ENCODE measurements around the gene MOB3B. TPM values are rescaled to one million over a fixed set of nuclear protein-coding genes. Genes with fewer than 3 reads are reported as not detected.

Gene MOB3B
- total RNA-seq, 1 donor from 2014 or later: 14.0 TPM

DNA sequence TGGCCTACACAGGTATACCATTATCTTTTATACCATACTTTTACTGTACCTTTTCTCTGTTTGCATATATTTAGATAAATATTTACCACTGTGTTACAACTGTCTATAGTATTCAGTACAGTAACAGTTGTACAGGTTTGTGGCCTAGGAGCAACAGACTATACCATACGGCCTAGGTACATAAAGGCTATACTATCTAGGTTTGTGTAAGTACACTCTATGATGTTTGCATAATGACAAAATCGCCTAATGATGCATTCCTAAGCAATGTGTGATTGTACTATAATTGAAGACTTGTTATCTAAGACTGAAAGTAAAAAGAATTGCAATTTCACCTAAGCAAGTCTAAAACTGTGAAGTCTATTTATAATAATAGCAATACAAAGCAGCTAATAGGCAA, 39.8 kb upstream of the MOB3B start:
- Mint-ChIP-seq H3K27ac (no peak overlapping the region), H3K36me3 (peaks cover 15% of the 10 kb centered on the region), H3K4me1 (peaks cover 25% of the 10 kb centered on the region), H3K4me3 (no peak overlapping the region), H3K27me3 (ENCODE audit: insufficient read depth, low read depth) (peaks cover 3% of the 10 kb centered on the region), H3K9me3 (no peaks in the 10 kb centered on the region)
- Histone ChIP-seq H3K9ac (no peak overlapping the region), H3K4me1 (peaks cover 12% of the 10 kb centered on the region), H3K79me2 (ENCODE audit: low read depth) (peaks cover 67% of the 10 kb centered on the region), H3K4me2 (no peak overlapping the region), H3K27ac (no peak overlapping the region), H3K36me3 (peaks cover 11% of the 10 kb centered on the region), H2AFZ (replicated peaks) (no peak overlapping the region), H3K9me3 (ENCODE audit: low read depth) (no peaks in the 10 kb centered on the region), H4K20me1 (ENCODE audit: low read depth) (peaks cover 24% of the 10 kb centered on the region), H3F3A (ENCODE audit: low read depth) (peaks cover 26% of the 10 kb centered on the region), H3K4me3 (no peak overlapping the region), H3K27me3 (no peaks in the 10 kb centered on the region)
- TF ChIP-seq, protein P1, sequence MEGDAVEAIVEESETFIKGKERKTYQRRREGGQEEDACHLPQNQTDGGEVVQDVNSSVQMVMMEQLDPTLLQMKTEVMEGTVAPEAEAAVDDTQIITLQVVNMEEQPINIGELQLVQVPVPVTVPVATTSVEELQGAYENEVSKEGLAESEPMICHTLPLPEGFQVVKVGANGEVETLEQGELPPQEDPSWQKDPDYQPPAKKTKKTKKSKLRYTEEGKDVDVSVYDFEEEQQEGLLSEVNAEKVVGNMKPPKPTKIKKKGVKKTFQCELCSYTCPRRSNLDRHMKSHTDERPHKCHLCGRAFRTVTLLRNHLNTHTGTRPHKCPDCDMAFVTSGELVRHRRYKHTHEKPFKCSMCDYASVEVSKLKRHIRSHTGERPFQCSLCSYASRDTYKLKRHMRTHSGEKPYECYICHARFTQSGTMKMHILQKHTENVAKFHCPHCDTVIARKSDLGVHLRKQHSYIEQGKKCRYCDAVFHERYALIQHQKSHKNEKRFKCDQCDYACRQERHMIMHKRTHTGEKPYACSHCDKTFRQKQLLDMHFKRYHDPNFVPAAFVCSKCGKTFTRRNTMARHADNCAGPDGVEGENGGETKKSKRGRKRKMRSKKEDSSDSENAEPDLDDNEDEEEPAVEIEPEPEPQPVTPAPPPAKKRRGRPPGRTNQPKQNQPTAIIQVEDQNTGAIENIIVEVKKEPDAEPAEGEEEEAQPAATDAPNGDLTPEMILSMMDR (IDR thresholded peaks at IDR 0.05): no peak
- no peak for TF ChIP-seq EZH2 (IDR thresholded peaks at IDR 0.05)
- TF ChIP-seq EZH2phosphoT487 (IDR thresholded peaks at IDR 0.05): no peak
- no peak for DNase-seq (ENCODE audit: low spot score)

DNA sequence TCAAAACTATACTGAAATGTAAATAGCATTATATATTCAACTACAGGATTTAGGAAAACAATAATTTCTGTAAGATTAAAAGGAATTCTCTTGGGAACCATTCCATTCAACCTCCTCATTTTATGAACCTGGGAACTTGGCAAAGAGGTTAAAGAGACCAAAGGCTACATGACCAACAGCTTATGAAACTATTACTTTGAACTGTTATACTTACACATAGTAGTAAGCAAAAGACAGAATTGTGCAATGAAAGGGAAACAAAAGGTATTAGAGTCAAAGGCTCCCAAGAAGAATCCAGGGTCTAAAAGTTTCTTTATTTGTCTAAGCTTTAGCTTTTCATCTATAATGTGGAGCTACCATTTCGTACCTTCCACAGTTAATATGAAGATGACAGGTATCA, 36.5 kb upstream of the MOB3B start:
- no peak overlapping the region for H2AFZ ChIP-seq (replicated peaks)
- H3K4me2 ChIP-seq: no peak overlapping the region
- Mint-ChIP-seq H3K36me3 (peaks cover 20% of the 10 kb centered on the region), H3K4me1 (peaks cover 4% of the 10 kb centered on the region), H3K4me3 (no peak overlapping the region), H3K9me3 (no peaks in the 10 kb centered on the region), H3K27me3 (ENCODE audit: insufficient read depth, low read depth) (no peaks in the 10 kb centered on the region), H3K27ac (no peak overlapping the region)
- H3F3A ChIP-seq (ENCODE audit: low read depth): no peaks in the 10 kb centered on the region
- H3K9ac ChIP-seq: no peak overlapping the region
- H3K79me2 ChIP-seq (ENCODE audit: low read depth): peaks cover 49% of the 10 kb centered on the region
- H4K20me1 ChIP-seq (ENCODE audit: low read depth): peaks cover 13% of the 10 kb centered on the region
- H3K27me3 ChIP-seq: no peaks in the 10 kb centered on the region
- H3K4me1 ChIP-seq: no peaks in the 10 kb centered on the region
- no peak overlapping the region for H3K4me3 ChIP-seq
- H3K27ac ChIP-seq: no peak overlapping the region
- TF ChIP-seq EZH2phosphoT487 (IDR thresholded peaks at IDR 0.05) (no peak), EZH2 (IDR thresholded peaks at IDR 0.05) (no peak)
- TF ChIP-seq, protein P1 (IDR thresholded peaks at IDR 0.05): no peak
- no peak for DNase-seq (ENCODE audit: low spot score)
- peaks cover 27% of the 10 kb centered on the region for H3K36me3 ChIP-seq
- H3K9me3 ChIP-seq (ENCODE audit: low read depth): no peaks in the 10 kb centered on the region

DNA sequence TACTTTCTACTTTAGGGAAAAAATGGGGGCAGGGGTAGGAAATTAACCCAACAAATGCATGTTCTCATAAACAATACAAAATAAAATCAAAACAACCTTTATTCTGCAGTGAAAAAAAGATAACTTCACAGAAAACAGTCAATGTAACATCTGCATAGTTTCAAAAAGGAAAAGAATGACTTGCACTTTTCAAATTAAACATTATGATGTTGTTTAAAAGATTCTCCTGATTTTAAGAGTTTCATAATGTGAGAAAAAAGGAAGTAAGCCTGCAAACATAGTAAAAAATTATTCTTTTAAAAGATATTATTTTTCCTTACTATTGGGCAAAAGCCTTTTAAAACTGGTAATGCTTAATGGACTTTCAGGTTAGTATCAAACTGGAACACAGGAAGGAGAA, 36.1 kb upstream of the MOB3B start:
- peaks cover 31% of the 10 kb centered on the region for H3K36me3 ChIP-seq
- H3K4me2 ChIP-seq: no peak overlapping the region
- Mint-ChIP-seq H3K9me3 (no peaks in the 10 kb centered on the region), H3K27ac (no peak overlapping the region), H3K4me3 (no peak overlapping the region), H3K4me1 (peaks cover under 1% of the 10 kb centered on the region), H3K36me3 (peaks cover 17% of the 10 kb centered on the region), H3K27me3 (ENCODE audit: insufficient read depth, low read depth) (no peaks in the 10 kb centered on the region)
- H3K9ac ChIP-seq: no peak overlapping the region
- no peak overlapping the region for H2AFZ ChIP-seq (replicated peaks)
- no peak overlapping the region for H3K4me3 ChIP-seq
- peaks cover 12% of the 10 kb centered on the region for H4K20me1 ChIP-seq (ENCODE audit: low read depth)
- no peak overlapping the region for H3K27ac ChIP-seq
- no peak for TF ChIP-seq EZH2 (IDR thresholded peaks at IDR 0.05)
- no peak for TF ChIP-seq EZH2phosphoT487 (IDR thresholded peaks at IDR 0.05)
- no peaks in the 10 kb centered on the region for H3K4me1 ChIP-seq
- H3K79me2 ChIP-seq (ENCODE audit: low read depth): peaks cover 45% of the 10 kb centered on the region
- H3K27me3 ChIP-seq: no peaks in the 10 kb centered on the region
- DNase-seq (ENCODE audit: low spot score): no peak
- no peaks in the 10 kb centered on the region for H3F3A ChIP-seq (ENCODE audit: low read depth)
- no peaks in the 10 kb centered on the region for H3K9me3 ChIP-seq (ENCODE audit: low read depth)

DNA sequence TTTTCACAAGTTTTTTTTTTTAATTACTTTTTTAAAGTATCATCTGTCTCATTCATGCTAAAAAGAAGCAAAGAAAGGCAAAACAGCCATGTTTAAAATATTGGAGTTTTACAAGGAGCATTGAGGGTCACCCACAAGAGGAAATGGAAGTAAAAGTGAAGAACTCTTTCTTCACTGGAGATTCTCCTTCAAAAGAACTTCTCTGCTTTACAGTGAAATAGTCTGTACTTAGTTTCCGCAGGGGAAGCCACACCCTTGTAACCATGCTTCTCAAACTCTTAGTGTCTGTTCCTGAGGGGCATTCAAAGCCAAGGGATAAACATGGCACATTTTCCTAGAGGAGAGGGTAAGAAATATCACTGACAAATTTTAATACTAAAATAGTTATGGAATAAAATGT, 35.1 kb upstream of the MOB3B start:
- peaks cover 12% of the 10 kb centered on the region for H4K20me1 ChIP-seq (ENCODE audit: low read depth)
- no peak overlapping the region for H3K9ac ChIP-seq
- H3K27ac ChIP-seq: no peak overlapping the region
- no peaks in the 10 kb centered on the region for H3K27me3 ChIP-seq
- H3K4me3 ChIP-seq: no peak overlapping the region
- no peak overlapping the region for H3K27ac Mint-ChIP-seq
- no peak overlapping the region for H3K4me2 ChIP-seq
- no peaks in the 10 kb centered on the region for H3K27me3 Mint-ChIP-seq (ENCODE audit: insufficient read depth, low read depth)
- peaks cover 39% of the 10 kb centered on the region for H3K36me3 ChIP-seq
- no peak for DNase-seq (ENCODE audit: low spot score)
- H3F3A ChIP-seq (ENCODE audit: low read depth): no peaks in the 10 kb centered on the region
- H3K9me3 Mint-ChIP-seq: no peaks in the 10 kb centered on the region
- H3K36me3 Mint-ChIP-seq: peaks cover 16% of the 10 kb centered on the region
- TF ChIP-seq EZH2phosphoT487 (IDR thresholded peaks at IDR 0.05) (no peak), EZH2 (IDR thresholded peaks at IDR 0.05) (no peak)
- TF ChIP-seq, protein P1 (IDR thresholded peaks at IDR 0.05): no peak
- H2AFZ ChIP-seq (replicated peaks): no peak overlapping the region
- H3K9me3 ChIP-seq (ENCODE audit: low read depth): no peaks in the 10 kb centered on the region
- H3K4me3 Mint-ChIP-seq: no peak overlapping the region
- no peaks in the 10 kb centered on the region for H3K4me1 ChIP-seq
- H3K4me1 Mint-ChIP-seq: no peaks in the 10 kb centered on the region
- peaks cover 35% of the 10 kb centered on the region for H3K79me2 ChIP-seq (ENCODE audit: low read depth)
